Trophoblast cell (in vitro differentiated cells and primary cell): ENCODE measurements around the gene OR1F1.

ENCODE experiments used
- DNase-seq, 2 donors: peaks; one replicate each; pipeline ENCODE4 v3.0.0-alpha.2; 2016
- H2AFZ ChIP-seq: 2 replicates; pipeline ENCODE4 v1.6.1; 2013; ENCODE audit warnings: low read length, moderate library complexity, mild to moderate bottlenecking; ENCODE audit not compliant: insufficient read depth, poor library complexity
- H2AK5ac ChIP-seq: 2 replicates; pipeline ENCODE4 v1.6.1; 2013; ENCODE audit warnings: mild to moderate bottlenecking, low read length
- H2BK120ac ChIP-seq: 2 replicates; pipeline ENCODE4 v1.6.1; 2013; ENCODE audit warnings: low read length, mild to moderate bottlenecking, moderate library complexity; ENCODE audit not compliant: insufficient read depth, poor library complexity
- H2BK12ac ChIP-seq: 2 replicates; pipeline ENCODE4 v1.6.1; 2013; ENCODE audit warnings: mild to moderate bottlenecking, low read length, moderate library complexity
- H2BK5ac ChIP-seq: 2 replicates; pipeline ENCODE4 v1.6.1; 2013; ENCODE audit warnings: low read length, low read depth, moderate library complexity, mild to moderate bottlenecking; ENCODE audit not compliant: poor library complexity
- H3K14ac ChIP-seq: 2 replicates; pipeline ENCODE4 v1.6.1; 2013; ENCODE audit warnings: mild to moderate bottlenecking, low read length
- H3K18ac ChIP-seq: 2 replicates; pipeline ENCODE4 v1.6.1; 2013; ENCODE audit warnings: mild to moderate bottlenecking, low read length
- H3K23ac ChIP-seq: 2 replicates; pipeline ENCODE4 v1.6.1; 2013; ENCODE audit warnings: low read length
- H3K27ac ChIP-seq: 2 replicates; pipeline ENCODE4 v1.5.1; 2013; ENCODE audit warnings: low read depth, mild to moderate bottlenecking, inconsistent platforms, low read length, moderate library complexity
- H3K27me3 ChIP-seq: 2 replicates; pipeline ENCODE4 v1.6.1; 2013; ENCODE audit warnings: inconsistent platforms, mild to moderate bottlenecking, low read length, moderate library complexity; ENCODE audit not compliant: insufficient read depth
- H3K36me3 ChIP-seq, 2 experiments: 1 replicate in 1 of 2; 2 replicates in 1 of 2; pipeline ENCODE4 v1.6.1; 2013; ENCODE audit warnings: low read length in 2 of 2, mild to moderate bottlenecking in 2 of 2, moderate library complexity in 1 of 2; ENCODE audit not compliant: insufficient read depth in 2 of 2, control insufficient read depth in 1 of 2
- H3K4ac ChIP-seq: 2 replicates; pipeline ENCODE4 v1.6.1; 2013; ENCODE audit warnings: low read depth, mild to moderate bottlenecking, low read length, moderate library complexity
- H3K4me1 ChIP-seq, 2 experiments: 1 replicate in 1 of 2; 2 replicates in 1 of 2; pipeline ENCODE4 v1.6.1; 2013; ENCODE audit warnings: low read length in 2 of 2, mild to moderate bottlenecking in 2 of 2, moderate library complexity in 1 of 2; ENCODE audit not compliant: insufficient read depth in 2 of 2, control insufficient read depth in 1 of 2
- H3K4me2 ChIP-seq: 2 replicates; pipeline ENCODE4 v1.6.1; 2013; ENCODE audit warnings: inconsistent platforms, mild to moderate bottlenecking, low read length, moderate library complexity
- H3K4me3 ChIP-seq: 2 replicates; pipeline ENCODE4 v1.5.1; 2013; ENCODE audit warnings: mild to moderate bottlenecking, low read depth, low read length, inconsistent platforms
- H3K79me1 ChIP-seq: one replicate; pipeline ENCODE4 v1.6.1; 2013; ENCODE audit warnings: low read length
- H3K79me2 ChIP-seq: 2 replicates; pipeline ENCODE4 v1.6.1; 2013; ENCODE audit warnings: low read length, mild to moderate bottlenecking; ENCODE audit not compliant: control insufficient read depth, insufficient read depth, poor library complexity
- H3K9ac ChIP-seq: 2 replicates; pipeline ENCODE4 v1.6.1; 2013; ENCODE audit warnings: mild to moderate bottlenecking, low read length
- H3K9me3 ChIP-seq: 2 replicates; pipeline ENCODE4 v1.6.1; 2013; ENCODE audit warnings: low read depth, mild to moderate bottlenecking, control low read depth, inconsistent platforms, low read length; ENCODE audit not compliant: insufficient read depth
- H4K12ac ChIP-seq: 2 replicates; pipeline ENCODE4 v1.6.1; 2013; ENCODE audit warnings: low read depth, mild to moderate bottlenecking, low read length, moderate library complexity
- H4K8ac ChIP-seq: 2 replicates; pipeline ENCODE4 v1.6.1; 2013; ENCODE audit warnings: low read depth, mild to moderate bottlenecking, low read length, moderate library complexity
- H4K91ac ChIP-seq: one replicate; pipeline ENCODE4 v1.6.1; 2013; ENCODE audit warnings: low read depth, mild to moderate bottlenecking, low read length, moderate library complexity
- WGBS: extraction: QIAGEN DNeasy Blood & Tissue Kit; methylation state at CpG from one replicate; pipeline ENCODE4 v1.1.7; 2013; ENCODE audit warnings: missing lambda C conversion rate; ENCODE audit not compliant: insufficient read length, insufficient coverage; ENCODE audit errors: extremely low coverage; 5-methylcytosine and 5-hydroxymethylcytosine counted together

The OR1F1 gene

GRCh38 chr16:3157229-3158025 is 30.6 kb upstream of the OR1F1 start:
- peak overlapping the region; percentile 81 for H3K4me2 ChIP-seq
- no peak overlapping the region for H3K9ac ChIP-seq
- H2AK5ac ChIP-seq = no peak overlapping the region
- H3K14ac ChIP-seq = no peak overlapping the region
- peaks cover 5% of the 10 kb centered on the region for H3K9me3 ChIP-seq
- H2BK12ac ChIP-seq = no peak overlapping the region
- H3K18ac ChIP-seq = no peak overlapping the region
- H3K79me1 ChIP-seq = peaks cover 7% of the 10 kb centered on the region
- H4K12ac ChIP-seq = no peak overlapping the region
- peak; percentile 82 to 93 for DNase-seq
- H4K91ac ChIP-seq = no peak overlapping the region
- H3K79me2 ChIP-seq = peaks cover 8% of the 10 kb centered on the region
- peak overlapping the region; percentile 69 for H3K4me3 ChIP-seq
- no CpG with 5 or more reads among the region's 59 CpGs for WGBS
- H3K4me1 ChIP-seq = peaks cover 6 to 9% of the 10 kb centered on the region in 2 experiments
- no peak overlapping the region for H2BK5ac ChIP-seq
- no peak overlapping the region for H2BK120ac ChIP-seq
- H3K4ac ChIP-seq = no peak overlapping the region
- H3K27me3 ChIP-seq = no peaks in the 10 kb centered on the region
- H3K23ac ChIP-seq = no peak overlapping the region
- H2AFZ ChIP-seq = peak overlapping the region; percentile 95
- no peaks in the 10 kb centered on the region for H3K36me3 ChIP-seq
- no peak overlapping the region for H3K27ac ChIP-seq
- H4K8ac ChIP-seq = peak overlapping the region; percentile 29

DNA sequence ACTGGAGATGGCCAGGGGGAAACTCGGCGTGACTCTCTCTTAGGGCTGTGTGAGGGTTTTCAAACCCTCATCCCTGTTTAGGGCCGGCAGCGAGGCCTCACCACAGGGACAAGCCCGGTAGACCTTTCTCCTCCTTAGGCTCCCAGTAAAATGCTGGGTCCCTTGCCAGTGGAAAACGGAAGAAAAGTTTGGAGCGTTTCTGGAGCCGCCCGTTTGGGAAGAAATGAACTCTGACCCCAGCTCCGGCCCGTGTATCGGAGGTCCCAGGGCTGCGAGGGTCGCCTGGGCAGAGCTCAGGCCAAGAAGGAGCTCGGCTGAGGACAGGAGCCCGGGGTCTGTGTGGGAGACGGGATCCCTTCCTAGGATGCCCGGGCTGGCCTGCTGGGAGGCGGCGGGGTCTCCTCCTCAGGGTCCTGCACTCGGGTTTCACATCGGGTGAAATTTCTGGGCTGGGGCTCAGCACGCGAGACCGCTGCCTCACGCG is 29.9 kb upstream of the OR1F1 start:
- Histone ChIP-seq H2AK5ac (no peak overlapping the region), H2BK120ac (peak overlapping the region; percentile 9)

DNA sequence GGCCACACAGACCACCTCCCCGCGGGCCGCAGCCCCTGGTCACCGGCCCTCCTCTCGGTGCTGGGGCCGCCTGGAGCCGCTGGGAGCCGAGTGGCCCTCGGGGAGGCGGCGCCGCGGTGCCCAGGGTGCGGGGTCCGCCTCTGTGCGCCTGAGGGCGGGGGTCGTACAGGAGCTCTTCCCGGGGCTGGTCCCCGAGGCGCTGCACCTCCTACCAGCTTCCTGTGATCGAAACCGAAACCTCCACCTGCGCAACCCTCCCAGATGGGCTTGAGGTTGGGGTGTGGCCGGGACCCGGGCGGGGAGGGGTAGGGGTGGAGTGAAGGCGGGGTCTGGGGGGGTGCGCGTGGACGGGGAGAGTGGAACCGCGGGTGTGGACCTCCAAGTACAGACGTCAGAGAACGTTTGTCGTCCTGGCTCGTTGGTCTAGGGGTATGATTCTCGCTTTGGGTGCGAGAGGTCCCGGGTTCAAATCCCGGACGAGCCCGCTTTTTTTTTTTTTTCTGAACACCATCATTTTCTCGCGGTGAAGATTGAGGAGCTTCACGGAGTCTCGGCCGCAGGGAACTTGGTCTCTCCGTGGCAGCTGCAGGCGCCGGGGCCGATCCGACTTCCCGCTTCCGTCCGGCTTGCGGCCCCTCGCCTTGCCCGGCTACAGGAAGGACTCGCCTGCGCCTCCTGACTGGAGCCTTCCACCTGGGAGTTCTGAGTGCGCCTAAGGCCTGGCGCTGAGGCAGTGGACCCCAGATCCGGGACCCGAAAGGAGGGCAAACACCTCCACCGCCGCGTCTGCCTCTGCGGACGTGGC is 29.3 kb upstream of the OR1F1 start:
- Histone ChIP-seq H3K27me3 (no peaks in the 10 kb centered on the region), H2BK12ac (no peak overlapping the region), H3K27ac (peak overlapping the region; percentile 63), H3K9me3 (peaks cover 5% of the 10 kb centered on the region), H2AK5ac (no peak overlapping the region), H2BK5ac (peak overlapping the region; percentile 59), H3K18ac (peak overlapping the region; percentile 72), H4K8ac (peak overlapping the region; percentile 86), H3K14ac (peak overlapping the region; percentile 78), H3K4ac (peak overlapping the region; percentile 37), H4K91ac (peak overlapping the region; percentile 41), H3K4me1 (peaks cover 6 to 9% of the 10 kb centered on the region in 2 experiments), H4K12ac (peak overlapping the region; percentile 23), H3K4me2 (peak overlapping the region; percentile 81), H3K79me2 (peaks cover 8% of the 10 kb centered on the region), H3K9ac (peak overlapping the region; percentile 76), H2AFZ (peak overlapping the region; percentile 95), H3K36me3 (no peaks in the 10 kb centered on the region), H2BK120ac (peak overlapping the region; percentile 20), H3K79me1 (peaks cover 7% of the 10 kb centered on the region), H3K23ac (no peak overlapping the region), H3K4me3 (peak overlapping the region; percentile 70)
- DNase-seq = peak; percentile 80 to 82
- WGBS = no CpG with 5 or more reads among the region's 70 CpGs

More for the DNA sequence above, 29.9 kb upstream of the OR1F1 start:
- H3K9me3 ChIP-seq = peaks cover 5% of the 10 kb centered on the region
- H4K12ac ChIP-seq = no peak overlapping the region
- peak overlapping the region; percentile 78 for H3K14ac ChIP-seq
- DNase-seq = no peak
- H2AFZ ChIP-seq = peak overlapping the region; percentile 95
- H3K36me3 ChIP-seq = no peaks in the 10 kb centered on the region
- H2BK12ac ChIP-seq = no peak overlapping the region
- H3K4me3 ChIP-seq = peak overlapping the region; percentile 70
- peaks cover 8% of the 10 kb centered on the region for H3K79me2 ChIP-seq
- H3K27me3 ChIP-seq = no peaks in the 10 kb centered on the region
- no peak overlapping the region for H3K4ac ChIP-seq
- peak overlapping the region; percentile 72 for H3K18ac ChIP-seq
- peak overlapping the region; percentile 81 for H4K8ac ChIP-seq
- peak overlapping the region; percentile 59 for H2BK5ac ChIP-seq
- H3K79me1 ChIP-seq = peaks cover 7% of the 10 kb centered on the region
- H3K27ac ChIP-seq = peak overlapping the region; percentile 1
- H3K9ac ChIP-seq = no peak overlapping the region
- WGBS = no CpG with 5 or more reads among the region's 27 CpGs
- H3K4me1 ChIP-seq = peaks cover 6 to 9% of the 10 kb centered on the region in 2 experiments
- H3K23ac ChIP-seq = no peak overlapping the region
- H3K4me2 ChIP-seq = peak overlapping the region; percentile 81
- peak overlapping the region; percentile 41 for H4K91ac ChIP-seq

DNA sequence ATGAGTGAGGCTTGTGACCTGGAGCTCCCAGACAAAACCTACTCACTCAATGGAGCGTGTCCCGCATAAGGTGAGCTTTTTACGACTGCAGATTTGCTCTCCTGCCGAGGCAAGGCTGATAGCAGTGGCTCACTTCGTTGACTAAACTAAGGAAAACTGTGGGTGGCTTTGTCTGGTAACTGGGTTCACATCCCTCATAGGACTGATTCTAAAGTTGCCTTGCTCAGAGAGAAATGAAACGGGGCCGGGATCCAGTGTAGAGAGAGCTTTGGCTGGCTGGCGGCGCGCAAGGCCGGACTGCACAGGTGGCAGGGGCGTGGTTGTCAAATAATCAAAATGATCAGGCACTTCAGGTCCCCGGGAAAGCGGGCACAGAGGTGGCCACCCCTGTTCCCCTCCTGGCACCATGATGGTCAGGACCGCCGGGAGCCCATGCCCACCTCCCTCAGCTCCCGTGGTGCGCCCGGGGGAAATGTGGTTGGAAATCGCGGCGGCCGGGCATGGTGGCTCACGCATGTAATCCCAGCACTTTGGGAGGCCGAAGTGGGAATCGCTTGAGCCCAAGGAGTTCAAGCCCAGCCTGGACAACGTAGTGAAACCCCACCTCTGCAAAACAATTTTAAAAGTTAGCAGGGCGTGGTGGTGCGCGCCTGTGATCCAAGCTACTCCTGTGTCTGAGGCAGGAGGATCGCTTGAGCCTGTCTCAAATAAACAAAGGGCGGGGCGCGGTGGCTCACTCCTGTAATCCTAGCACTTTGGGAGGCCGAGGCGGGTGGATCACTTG is 26.6 kb upstream of the OR1F1 start:
- no peaks in the 10 kb centered on the region for H3K27me3 ChIP-seq
- no peak overlapping the region for H2BK5ac ChIP-seq
- H3K9me3 ChIP-seq = peaks cover 6% of the 10 kb centered on the region
- H4K12ac ChIP-seq = no peak overlapping the region
- H2AK5ac ChIP-seq = no peak overlapping the region
- peaks cover 8% of the 10 kb centered on the region for H3K79me2 ChIP-seq
- no peaks in the 10 kb centered on the region for H3K36me3 ChIP-seq
- no peak overlapping the region for H2AFZ ChIP-seq
- no peak overlapping the region for H4K91ac ChIP-seq
- no peak overlapping the region for H4K8ac ChIP-seq
- peak; percentile 64 to 75 for DNase-seq
- no peak overlapping the region for H3K14ac ChIP-seq
- H3K79me1 ChIP-seq = peaks cover 7% of the 10 kb centered on the region
- WGBS = no CpG with 5 or more reads among the region's 36 CpGs
- no peak overlapping the region for H3K27ac ChIP-seq
- no peak overlapping the region for H3K4me2 ChIP-seq
- peaks cover 6 to 9% of the 10 kb centered on the region in 2 experiments for H3K4me1 ChIP-seq
- no peak overlapping the region for H3K4me3 ChIP-seq
- H3K4ac ChIP-seq = no peak overlapping the region
- H2BK12ac ChIP-seq = no peak overlapping the region
- H3K18ac ChIP-seq = no peak overlapping the region
- H3K23ac ChIP-seq = no peak overlapping the region
- H3K9ac ChIP-seq = no peak overlapping the region
- no peak overlapping the region for H2BK120ac ChIP-seq
